ENCODE results near the gene BROX.
"Not testable (repeated sequence)": the region's sequence is repeated elsewhere in the genome, so short reads cannot be mapped to it uniquely, and the experiment has no call there.

BROX gene

DNA sequence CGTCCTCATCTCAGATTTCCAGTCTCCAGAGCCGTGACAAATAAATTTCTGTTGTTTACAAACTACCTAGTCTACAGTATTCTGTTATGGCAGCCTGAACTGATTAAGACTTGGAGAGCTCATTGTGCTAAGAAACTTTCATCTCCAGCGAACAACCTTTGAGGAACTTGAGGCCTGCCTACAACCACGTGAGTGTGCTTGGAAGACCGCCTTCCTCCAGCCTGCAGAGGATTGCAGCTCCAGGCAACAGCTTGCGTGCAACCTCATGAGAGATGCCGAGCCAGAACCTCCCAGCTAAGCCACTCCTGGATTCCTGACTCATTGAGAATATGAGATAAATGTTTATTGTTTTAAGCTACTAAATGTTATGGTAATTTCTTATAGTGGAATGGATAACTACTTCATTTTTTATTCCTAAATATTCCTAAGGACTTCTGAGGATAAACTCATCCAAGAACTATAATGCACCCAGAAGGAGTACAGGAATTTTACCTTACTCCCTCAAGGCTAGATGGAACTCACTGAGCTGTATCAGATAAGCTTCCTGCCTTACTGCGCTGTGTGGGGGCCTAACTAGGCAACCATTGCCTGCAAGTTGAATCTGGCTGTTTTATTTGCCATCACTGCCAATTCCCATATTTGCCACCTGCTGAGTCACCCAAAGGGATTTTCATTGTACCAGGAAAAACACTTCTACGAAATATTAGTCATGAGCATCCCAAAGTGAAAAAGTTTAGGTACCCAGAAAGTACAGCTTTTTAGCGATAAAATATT is 42.2 kb downstream of the BROX start:
- CTCF ChIA-PET = interaction anchor here (0.8 kb wide), 1 partner anchor 14 kb away, joined by 3 read pairs; no protein-coding TSS in a partner anchor
- TF ChIP-seq SP1 (IDR thresholded peaks at IDR 0.05) (no peak), TARDBP (IDR thresholded peaks at IDR 0.05) (no peak), NFRKB (IDR thresholded peaks at IDR 0.05) (no peak), BHLHE40 (IDR thresholded peaks at IDR 0.05; ENCODE audit: borderline replicate concordance) (no peak), SUZ12 (IDR thresholded peaks at IDR 0.05) (no peak), ZNF384 (IDR thresholded peaks at IDR 0.05) (no peak), ELF4 (IDR thresholded peaks at IDR 0.05) (no peak), LEF1 (IDR thresholded peaks at IDR 0.05; ENCODE audit: borderline replicate concordance) (no peak), HDGF (IDR thresholded peaks at IDR 0.05; ENCODE audit: borderline replicate concordance) (no peak), FOXA1 (IDR thresholded peaks at IDR 0.05) (no peak), FOXM1 (IDR thresholded peaks at IDR 0.05; ENCODE audit: borderline replicate concordance) (no peak), ARNT (IDR thresholded peaks at IDR 0.05) (no peak), FOXK2 (IDR thresholded peaks at IDR 0.05) (no peak)
- TF ChIP-seq, protein P1, sequence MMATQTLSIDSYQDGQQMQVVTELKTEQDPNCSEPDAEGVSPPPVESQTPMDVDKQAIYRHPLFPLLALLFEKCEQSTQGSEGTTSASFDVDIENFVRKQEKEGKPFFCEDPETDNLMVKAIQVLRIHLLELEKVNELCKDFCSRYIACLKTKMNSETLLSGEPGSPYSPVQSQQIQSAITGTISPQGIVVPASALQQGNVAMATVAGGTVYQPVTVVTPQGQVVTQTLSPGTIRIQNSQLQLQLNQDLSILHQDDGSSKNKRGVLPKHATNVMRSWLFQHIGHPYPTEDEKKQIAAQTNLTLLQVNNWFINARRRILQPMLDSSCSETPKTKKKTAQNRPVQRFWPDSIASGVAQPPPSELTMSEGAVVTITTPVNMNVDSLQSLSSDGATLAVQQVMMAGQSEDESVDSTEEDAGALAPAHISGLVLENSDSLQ (IDR thresholded peaks at IDR 0.05) = no peak
- no peak for DNase-seq (ENCODE audit: extremely low spot score)
- POLR2A ChIA-PET = no interaction called here

DNA sequence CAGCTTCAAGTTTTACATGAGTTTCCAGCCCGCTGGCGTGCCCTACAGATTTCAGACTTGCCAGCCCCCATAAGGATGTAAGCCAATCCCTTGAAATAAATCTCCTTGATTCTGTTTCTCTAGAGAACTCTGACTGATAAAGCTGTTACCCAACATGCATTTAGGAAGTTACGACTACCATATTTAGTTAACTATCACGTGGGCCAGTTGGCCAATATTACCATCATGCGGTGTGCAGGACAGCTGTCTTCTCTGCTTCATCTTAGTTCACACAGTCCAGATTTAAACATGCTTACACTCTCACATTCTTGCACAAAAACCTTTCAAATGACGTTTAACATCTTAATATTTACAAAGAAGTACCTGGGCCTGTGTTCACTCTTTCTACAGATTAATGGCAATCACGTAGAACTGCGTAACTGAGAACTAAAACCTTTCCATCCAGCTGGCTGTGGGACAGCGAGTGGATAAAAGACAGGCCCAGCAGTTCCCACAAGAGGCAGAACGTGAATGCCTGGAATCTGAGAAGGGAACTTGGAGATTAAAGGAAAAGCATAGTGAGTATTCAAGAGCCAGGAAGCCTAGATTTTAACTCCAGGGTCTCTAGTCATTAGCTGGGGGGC is 45.4 kb downstream of the BROX start:
- CTCF ChIA-PET = no interaction called here
- POLR2A ChIA-PET = no interaction called here
- no peak for TF ChIP-seq ELF4 (IDR thresholded peaks at IDR 0.05)
- no peak for TF ChIP-seq FOXK2 (IDR thresholded peaks at IDR 0.05)
- no peak for TF ChIP-seq SP1 (IDR thresholded peaks at IDR 0.05)
- no peak for TF ChIP-seq HDGF (IDR thresholded peaks at IDR 0.05; ENCODE audit: borderline replicate concordance)
- TF ChIP-seq L3MBTL2 (conservative IDR thresholded peaks at IDR 0.05) = no peak
- no peak for TF ChIP-seq CTBP1 (IDR thresholded peaks at IDR 0.05; ENCODE audit: borderline replicate concordance)
- no peak for TF ChIP-seq ARNT (IDR thresholded peaks at IDR 0.05)
- no peak for TF ChIP-seq TARDBP (IDR thresholded peaks at IDR 0.05)
- no peak for TF ChIP-seq LEF1 (IDR thresholded peaks at IDR 0.05; ENCODE audit: borderline replicate concordance)
- TF ChIP-seq, protein P1 (IDR thresholded peaks at IDR 0.05) = no peak
- no peak for TF ChIP-seq ZNF384 (IDR thresholded peaks at IDR 0.05)
- TF ChIP-seq NFRKB (IDR thresholded peaks at IDR 0.05) = no peak
- no peak for TF ChIP-seq FOXA1 (IDR thresholded peaks at IDR 0.05)
- TF ChIP-seq FOXM1 (IDR thresholded peaks at IDR 0.05; ENCODE audit: borderline replicate concordance) = no peak
- TF ChIP-seq SUZ12 (IDR thresholded peaks at IDR 0.05) = no peak
- TF ChIP-seq BHLHE40 (IDR thresholded peaks at IDR 0.05; ENCODE audit: borderline replicate concordance) = no peak
- no peak for DNase-seq (ENCODE audit: extremely low spot score)

DNA sequence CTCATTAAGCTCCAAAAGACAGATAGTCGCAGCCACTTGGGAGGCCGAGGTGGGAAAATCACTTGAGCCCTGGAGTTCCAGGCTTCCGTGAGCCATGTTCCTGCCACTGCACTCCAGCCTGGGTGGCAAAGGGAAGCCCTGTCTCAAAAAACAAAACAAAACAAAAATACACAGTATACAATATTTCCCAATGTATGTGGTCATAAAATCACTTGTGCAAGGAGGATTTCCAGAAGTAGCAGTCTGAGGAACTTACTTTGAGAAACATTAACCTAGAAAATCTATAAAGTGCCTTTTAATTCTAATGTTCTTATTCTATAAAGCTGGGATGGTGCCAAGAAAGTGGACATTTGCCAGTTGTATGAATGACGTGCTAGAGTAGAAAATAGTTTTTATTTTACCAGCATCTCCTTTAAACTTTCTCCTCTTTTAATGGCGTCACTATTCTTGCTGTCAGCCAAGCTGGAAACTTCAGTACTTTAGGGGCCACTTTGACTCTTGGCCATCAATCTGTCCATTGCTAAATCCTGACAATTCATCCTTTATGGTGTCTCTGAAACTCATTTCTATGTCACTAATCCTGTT is 47.2 kb downstream of the BROX start:
- no peak for TF ChIP-seq BHLHE40 (IDR thresholded peaks at IDR 0.05; ENCODE audit: borderline replicate concordance)
- TF ChIP-seq CTBP1 (IDR thresholded peaks at IDR 0.05; ENCODE audit: borderline replicate concordance) = no peak
- no peak for TF ChIP-seq ELF4 (IDR thresholded peaks at IDR 0.05)
- no peak for TF ChIP-seq FOXM1 (IDR thresholded peaks at IDR 0.05; ENCODE audit: borderline replicate concordance)
- TF ChIP-seq FOXK2 (IDR thresholded peaks at IDR 0.05) = no peak
- TF ChIP-seq, protein P1 (IDR thresholded peaks at IDR 0.05) = no peak
- no peak for TF ChIP-seq SP1 (IDR thresholded peaks at IDR 0.05)
- CTCF ChIA-PET = interaction anchor here (1.0 to 1.4 kb wide), 2 partner anchors 14 to 374 kb away, joined by 3 to 4 read pairs; no protein-coding TSS in a partner anchor
- POLR2A ChIA-PET = no interaction called here
- no peak for DNase-seq (ENCODE audit: extremely low spot score)

DNA sequence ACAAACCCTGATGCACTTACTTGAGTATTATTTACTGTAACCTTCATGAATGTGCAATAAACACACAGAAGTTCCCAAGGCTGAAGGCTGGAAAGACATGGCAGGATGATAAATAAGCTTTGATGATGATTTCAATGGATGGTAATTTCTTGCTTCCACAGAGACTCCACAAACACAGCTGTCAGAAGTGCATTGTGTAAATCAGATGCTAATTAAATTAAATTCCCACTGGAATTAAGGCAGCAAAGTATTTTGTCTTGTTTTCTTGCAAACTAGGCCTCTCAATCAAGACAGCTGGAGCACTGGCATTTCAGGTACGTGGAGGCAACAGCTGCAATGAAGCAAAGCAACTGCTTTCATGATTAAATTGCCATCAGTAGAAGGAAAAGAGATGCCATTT is 48.7 kb downstream of the BROX start:
- no peak for DNase-seq (ENCODE audit: extremely low spot score)
- ChIA-PET CTCF (no interaction called here), POLR2A (no interaction called here)
- TF ChIP-seq CTBP1 (IDR thresholded peaks at IDR 0.05; ENCODE audit: borderline replicate concordance) = no peak
- TF ChIP-seq BHLHE40 (IDR thresholded peaks at IDR 0.05; ENCODE audit: borderline replicate concordance) = no peak
- no peak for TF ChIP-seq SUZ12 (IDR thresholded peaks at IDR 0.05)
- no peak for TF ChIP-seq FOXK2 (IDR thresholded peaks at IDR 0.05)
- no peak for TF ChIP-seq ARNT (IDR thresholded peaks at IDR 0.05)
- TF ChIP-seq, protein P1 (IDR thresholded peaks at IDR 0.05) = no peak
- TF ChIP-seq FOXM1 (IDR thresholded peaks at IDR 0.05; ENCODE audit: borderline replicate concordance) = no peak
- no peak for TF ChIP-seq SP1 (IDR thresholded peaks at IDR 0.05)
- TF ChIP-seq ELF4 (IDR thresholded peaks at IDR 0.05) = no peak

DNA sequence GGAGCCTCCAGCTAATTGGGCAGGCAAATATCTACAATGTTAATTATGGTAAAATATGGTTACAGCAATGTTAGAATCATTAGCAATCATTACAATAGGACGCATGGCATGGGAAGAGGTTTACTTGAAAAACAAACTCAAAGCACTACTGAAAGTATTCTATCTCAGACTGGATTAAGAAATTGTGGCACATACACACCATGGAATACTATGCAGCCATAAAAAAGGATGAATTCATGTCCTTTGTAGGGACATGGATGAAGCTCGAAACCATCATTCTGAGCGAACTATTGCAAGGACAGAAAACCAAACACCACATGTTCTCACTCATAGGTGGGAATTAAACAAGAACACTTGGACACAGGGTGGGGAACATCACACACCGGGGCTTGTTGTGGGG is 49.8 kb downstream of the BROX start:
- DNase-seq (ENCODE audit: extremely low spot score); POLR2A ChIA-PET; CTCF ChIA-PET: not testable (repeated sequence)
